Measurements from ENCODE around the gene IGFLR1.
"Not testable (repeated sequence)": the region's sequence is repeated elsewhere in the genome, so short reads cannot be mapped to it uniquely, and the experiment has no call there.

Gene IGFLR1

DNA sequence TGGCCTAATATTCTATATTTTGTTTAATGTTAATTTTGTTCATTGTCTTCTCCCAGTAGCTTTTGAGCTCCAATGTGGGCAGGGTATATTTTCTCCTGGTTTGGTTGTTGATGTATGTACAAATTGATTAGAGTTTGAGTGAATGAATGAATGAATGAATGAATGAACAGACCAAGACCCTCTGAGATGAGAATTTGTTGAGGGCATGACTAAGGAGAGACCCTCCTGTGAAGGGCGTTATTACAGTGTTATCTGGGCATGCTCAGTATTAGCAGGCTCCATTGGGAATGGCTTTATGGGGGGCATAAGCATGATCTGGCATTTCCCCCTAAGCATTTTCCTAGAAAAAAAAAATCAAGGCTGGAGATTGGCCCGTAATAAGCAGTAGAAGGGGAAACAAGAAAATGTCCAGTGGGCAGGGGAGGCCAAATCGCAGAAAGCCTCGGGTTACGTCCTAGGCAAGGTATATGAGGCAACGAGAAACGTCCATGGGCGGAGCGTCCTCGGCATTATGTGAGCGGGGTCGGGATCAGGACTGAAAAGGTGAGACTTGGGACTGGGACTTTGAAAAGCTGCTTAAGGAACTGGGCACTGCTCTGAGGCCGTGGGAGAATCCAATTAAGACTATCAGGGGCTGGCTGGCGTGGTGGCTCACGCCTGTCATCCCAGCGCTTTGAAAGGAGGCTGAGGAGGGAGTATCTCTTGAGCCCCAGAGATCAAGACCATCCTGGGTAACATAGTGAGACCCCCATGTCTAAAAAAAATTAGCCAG, 32.2 kb upstream of the IGFLR1 start:
- TF ChIP-seq TOX (CRISPR knock-in tag; IDR thresholded peaks at IDR 0.05; ENCODE audit: borderline replicate concordance) (no peak), TCF4 (CRISPR knock-in tag; IDR thresholded peaks at IDR 0.05; ENCODE audit: borderline replicate concordance) (no peak), PPARA (CRISPR knock-in tag; IDR thresholded peaks at IDR 0.05; ENCODE audit: borderline replicate concordance) (no peak), ZNF565 (CRISPR knock-in tag; conservative IDR thresholded peaks at IDR 0.05; ENCODE audit: low read depth) (no peak), GLIS3 (CRISPR knock-in tag; IDR thresholded peaks at IDR 0.05) (no peak), ZC3H10 (CRISPR knock-in tag; IDR thresholded peaks at IDR 0.05) (no peak), ZFP30 (CRISPR knock-in tag; IDR thresholded peaks at IDR 0.05) (no peak), ARNTL (CRISPR knock-in tag; IDR thresholded peaks at IDR 0.05; ENCODE audit: borderline replicate concordance, low read depth) (no peak), ESRRG (CRISPR knock-in tag; IDR thresholded peaks at IDR 0.05) (no peak), ZFP3 (CRISPR knock-in tag; IDR thresholded peaks at IDR 0.05) (no peak), BACH2 (CRISPR knock-in tag; IDR thresholded peaks at IDR 0.05; ENCODE audit: borderline replicate concordance) (no peak), ZNF70 (CRISPR knock-in tag; IDR thresholded peaks at IDR 0.05) (no peak), SNAI2 (CRISPR knock-in tag; IDR thresholded peaks at IDR 0.05) (no peak), CSDC2 (CRISPR knock-in tag; IDR thresholded peaks at IDR 0.05) (no peak)
- TF ChIP-seq, protein P1, sequence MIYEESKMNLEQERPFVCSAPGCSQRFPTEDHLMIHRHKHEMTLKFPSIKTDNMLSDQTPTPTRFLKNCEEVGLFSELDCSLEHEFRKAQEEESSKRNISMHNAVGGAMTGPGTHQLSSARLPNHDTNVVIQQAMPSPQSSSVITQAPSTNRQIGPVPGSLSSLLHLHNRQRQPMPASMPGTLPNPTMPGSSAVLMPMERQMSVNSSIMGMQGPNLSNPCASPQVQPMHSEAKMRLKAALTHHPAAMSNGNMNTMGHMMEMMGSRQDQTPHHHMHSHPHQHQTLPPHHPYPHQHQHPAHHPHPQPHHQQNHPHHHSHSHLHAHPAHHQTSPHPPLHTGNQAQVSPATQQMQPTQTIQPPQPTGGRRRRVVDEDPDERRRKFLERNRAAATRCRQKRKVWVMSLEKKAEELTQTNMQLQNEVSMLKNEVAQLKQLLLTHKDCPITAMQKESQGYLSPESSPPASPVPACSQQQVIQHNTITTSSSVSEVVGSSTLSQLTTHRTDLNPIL (CRISPR knock-in tag; IDR thresholded peaks at IDR 0.05; ENCODE audit: low read depth) = no peak
- TF ChIP-seq, protein P2, sequence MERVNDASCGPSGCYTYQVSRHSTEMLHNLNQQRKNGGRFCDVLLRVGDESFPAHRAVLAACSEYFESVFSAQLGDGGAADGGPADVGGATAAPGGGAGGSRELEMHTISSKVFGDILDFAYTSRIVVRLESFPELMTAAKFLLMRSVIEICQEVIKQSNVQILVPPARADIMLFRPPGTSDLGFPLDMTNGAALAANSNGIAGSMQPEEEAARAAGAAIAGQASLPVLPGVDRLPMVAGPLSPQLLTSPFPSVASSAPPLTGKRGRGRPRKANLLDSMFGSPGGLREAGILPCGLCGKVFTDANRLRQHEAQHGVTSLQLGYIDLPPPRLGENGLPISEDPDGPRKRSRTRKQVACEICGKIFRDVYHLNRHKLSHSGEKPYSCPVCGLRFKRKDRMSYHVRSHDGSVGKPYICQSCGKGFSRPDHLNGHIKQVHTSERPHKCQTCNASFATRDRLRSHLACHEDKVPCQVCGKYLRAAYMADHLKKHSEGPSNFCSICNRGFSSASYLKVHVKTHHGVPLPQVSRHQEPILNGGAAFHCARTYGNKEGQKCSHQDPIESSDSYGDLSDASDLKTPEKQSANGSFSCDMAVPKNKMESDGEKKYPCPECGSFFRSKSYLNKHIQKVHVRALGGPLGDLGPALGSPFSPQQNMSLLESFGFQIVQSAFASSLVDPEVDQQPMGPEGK (CRISPR knock-in tag; IDR thresholded peaks at IDR 0.05; ENCODE audit: borderline replicate concordance) = no peak
- TF ChIP-seq, protein P3, sequence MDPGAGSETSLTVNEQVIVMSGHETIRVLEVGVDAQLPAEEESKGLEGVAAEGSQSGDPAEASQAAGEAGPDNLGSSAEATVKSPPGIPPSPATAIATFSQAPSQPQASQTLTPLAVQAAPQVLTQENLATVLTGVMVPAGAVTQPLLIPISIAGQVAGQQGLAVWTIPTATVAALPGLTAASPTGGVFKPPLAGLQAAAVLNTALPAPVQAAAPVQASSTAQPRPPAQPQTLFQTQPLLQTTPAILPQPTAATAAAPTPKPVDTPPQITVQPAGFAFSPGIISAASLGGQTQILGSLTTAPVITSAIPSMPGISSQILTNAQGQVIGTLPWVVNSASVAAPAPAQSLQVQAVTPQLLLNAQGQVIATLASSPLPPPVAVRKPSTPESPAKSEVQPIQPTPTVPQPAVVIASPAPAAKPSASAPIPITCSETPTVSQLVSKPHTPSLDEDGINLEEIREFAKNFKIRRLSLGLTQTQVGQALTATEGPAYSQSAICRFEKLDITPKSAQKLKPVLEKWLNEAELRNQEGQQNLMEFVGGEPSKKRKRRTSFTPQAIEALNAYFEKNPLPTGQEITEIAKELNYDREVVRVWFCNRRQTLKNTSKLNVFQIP (CRISPR knock-in tag; IDR thresholded peaks at IDR 0.05; ENCODE audit: borderline replicate concordance, low read depth) = no peak
- TF ChIP-seq, protein P4, sequence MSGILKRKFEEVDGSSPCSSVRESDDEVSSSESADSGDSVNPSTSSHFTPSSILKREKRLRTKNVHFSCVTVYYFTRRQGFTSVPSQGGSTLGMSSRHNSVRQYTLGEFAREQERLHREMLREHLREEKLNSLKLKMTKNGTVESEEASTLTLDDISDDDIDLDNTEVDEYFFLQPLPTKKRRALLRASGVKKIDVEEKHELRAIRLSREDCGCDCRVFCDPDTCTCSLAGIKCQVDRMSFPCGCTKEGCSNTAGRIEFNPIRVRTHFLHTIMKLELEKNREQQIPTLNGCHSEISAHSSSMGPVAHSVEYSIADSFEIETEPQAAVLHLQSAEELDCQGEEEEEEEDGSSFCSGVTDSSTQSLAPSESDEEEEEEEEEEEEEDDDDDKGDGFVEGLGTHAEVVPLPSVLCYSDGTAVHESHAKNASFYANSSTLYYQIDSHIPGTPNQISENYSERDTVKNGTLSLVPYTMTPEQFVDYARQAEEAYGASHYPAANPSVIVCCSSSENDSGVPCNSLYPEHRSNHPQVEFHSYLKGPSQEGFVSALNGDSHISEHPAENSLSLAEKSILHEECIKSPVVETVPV (CRISPR knock-in tag; IDR thresholded peaks at IDR 0.05) = no peak
- TF ChIP-seq, protein P5, sequence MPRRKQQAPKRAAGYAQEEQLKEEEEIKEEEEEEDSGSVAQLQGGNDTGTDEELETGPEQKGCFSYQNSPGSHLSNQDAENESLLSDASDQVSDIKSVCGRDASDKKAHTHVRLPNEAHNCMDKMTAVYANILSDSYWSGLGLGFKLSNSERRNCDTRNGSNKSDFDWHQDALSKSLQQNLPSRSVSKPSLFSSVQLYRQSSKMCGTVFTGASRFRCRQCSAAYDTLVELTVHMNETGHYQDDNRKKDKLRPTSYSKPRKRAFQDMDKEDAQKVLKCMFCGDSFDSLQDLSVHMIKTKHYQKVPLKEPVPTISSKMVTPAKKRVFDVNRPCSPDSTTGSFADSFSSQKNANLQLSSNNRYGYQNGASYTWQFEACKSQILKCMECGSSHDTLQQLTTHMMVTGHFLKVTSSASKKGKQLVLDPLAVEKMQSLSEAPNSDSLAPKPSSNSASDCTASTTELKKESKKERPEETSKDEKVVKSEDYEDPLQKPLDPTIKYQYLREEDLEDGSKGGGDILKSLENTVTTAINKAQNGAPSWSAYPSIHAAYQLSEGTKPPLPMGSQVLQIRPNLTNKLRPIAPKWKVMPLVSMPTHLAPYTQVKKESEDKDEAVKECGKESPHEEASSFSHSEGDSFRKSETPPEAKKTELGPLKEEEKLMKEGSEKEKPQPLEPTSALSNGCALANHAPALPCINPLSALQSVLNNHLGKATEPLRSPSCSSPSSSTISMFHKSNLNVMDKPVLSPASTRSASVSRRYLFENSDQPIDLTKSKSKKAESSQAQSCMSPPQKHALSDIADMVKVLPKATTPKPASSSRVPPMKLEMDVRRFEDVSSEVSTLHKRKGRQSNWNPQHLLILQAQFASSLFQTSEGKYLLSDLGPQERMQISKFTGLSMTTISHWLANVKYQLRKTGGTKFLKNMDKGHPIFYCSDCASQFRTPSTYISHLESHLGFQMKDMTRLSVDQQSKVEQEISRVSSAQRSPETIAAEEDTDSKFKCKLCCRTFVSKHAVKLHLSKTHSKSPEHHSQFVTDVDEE (CRISPR knock-in tag; IDR thresholded peaks at IDR 0.05) = no peak

DNA sequence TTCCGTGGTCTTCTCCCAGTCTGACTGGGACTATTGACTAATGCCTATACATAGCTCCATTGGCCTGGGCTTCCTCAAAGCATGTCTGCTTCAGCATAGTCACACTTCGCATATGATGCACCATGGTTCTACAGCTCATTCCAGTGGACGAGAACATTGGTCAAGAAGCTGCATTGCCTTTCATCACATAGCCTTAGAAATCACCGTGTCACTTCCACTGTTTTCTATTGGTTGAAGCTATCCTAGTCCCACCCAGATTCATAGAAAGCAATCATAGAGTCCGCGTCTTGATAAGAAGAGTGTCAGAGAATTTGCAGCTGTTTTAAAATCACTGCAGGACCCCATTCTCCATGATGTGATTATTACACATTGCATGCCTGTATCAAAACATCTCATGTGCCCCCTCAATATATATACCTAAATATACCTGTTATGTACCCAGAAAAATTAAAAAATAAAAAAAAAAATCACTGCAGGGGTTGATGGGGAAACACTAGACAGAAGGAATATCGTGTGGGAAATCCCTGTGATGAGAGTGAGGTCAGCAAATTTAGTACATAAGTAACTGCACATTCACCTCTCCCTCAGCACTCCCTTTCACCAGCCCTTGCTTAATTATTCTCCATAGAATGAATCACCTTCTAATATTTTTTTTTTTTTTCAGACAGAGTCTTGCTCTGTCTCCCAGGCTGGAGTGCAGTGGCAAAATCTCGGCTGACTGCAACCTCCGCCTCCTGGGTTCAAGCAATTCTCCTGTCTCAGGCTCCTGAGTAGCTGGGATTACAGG, 31.0 kb upstream of the IGFLR1 start:
- ATAC-seq = no peak

More for the DNA sequence above, 32.2 kb upstream of the IGFLR1 start:
- peak; percentile 18 for ATAC-seq

DNA sequence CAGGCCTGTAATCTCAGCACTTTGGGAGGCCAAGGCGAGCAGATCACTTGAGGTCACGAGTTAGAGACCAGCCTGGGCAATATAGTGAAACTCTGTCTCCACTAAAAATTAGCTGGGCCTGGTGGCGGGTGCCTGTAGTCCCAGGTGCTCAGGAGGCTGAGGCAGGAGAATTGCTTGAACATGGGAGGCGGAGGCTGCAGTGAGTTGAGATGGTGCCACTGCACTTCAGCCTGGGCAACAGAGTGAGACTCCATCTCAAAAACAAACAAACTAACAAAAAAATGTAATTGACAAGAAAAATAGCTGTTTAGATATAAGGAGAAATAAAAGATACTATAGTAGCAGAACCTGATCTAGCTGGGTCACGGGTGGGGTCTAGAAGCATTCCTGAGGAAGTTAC, 30.1 kb upstream of the IGFLR1 start:
- not testable (repeated sequence) for ATAC-seq

More for the DNA sequence above, 31.0 kb upstream of the IGFLR1 start:
- TF ChIP-seq, protein P5 (CRISPR knock-in tag; IDR thresholded peaks at IDR 0.05) = no peak
- TF ChIP-seq ZFP30 (CRISPR knock-in tag; IDR thresholded peaks at IDR 0.05) = no peak

Data from SK-N-SH treated with all-trans-retinoic acid at 6 μM for 48 hours (cell line).